GM21515 (cell line): ENCODE measurements around the gene ARFGAP3.

ENCODE experiments used
- ATAC-seq: cut with Tn5 transposase; IDR thresholded peaks from one replicate; pipeline ENCODE4 v1.9.1; 2021; ENCODE audit not compliant: unreplicated experiment

Gene ARFGAP3

GRCh38 chr22:42865536-42865935, 8.5 kb upstream of the ARFGAP3 start:
- ATAC-seq: no peak

DNA sequence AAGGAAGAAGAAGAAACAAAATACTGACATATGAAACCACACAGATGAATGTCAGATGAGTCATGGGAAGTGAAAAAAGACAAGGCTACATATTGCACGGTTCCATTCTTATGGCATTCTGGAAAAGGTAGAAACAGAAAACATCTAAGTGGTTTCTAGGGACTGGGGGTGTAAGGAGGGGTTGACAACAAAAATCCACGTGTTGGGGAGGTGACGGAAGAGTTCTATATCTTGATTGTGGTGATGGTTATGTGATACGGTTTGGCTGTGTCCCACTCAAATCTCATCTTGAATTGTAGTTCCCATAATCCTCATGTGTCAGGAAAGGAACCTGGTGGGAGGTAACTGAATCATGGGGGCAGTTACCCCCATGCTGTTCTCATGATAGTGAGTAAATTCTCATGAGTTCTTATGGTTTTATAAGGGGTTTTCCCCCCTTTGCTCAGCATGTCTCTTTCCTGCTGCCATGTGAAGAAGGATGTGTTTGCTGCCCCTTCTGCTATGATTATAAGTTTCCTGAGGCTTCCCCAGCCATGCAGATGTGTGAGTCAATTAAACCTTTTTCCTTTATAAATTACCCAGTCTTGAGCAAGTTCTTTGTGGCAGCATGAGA, 6.4 kb upstream of the ARFGAP3 start:
- no peak for ATAC-seq

DNA sequence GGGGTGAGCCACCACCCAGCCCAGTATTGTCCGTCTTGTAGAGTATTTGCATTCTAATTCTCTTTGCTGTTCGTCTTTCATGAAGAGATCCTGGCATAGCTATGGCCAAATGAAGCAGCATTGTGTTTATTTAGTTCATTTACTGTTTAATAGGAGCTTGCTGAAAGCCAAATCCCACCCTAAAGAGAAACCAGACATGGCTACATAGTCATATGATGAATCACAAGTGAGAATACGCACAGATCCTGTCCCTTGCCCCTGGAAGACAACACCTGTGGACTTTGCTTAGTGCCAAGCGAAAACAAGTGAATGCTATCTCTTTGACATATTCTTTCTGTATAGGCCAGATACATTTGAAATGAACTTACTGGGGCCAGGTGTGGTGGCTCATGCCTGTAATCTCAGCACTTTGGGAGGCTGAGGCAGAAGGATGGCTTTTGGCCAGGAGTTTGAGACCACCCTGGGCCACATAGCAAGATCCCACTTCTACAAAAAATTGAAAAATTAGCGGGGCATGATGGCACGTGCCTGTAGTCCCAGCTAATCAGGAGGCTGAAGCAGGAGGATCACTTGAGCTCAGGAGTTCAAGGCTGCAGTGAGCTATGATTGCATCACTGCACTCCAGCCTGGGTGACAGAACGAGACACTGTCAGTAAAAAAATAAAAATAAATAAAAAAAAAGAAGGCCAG, 5.1 kb upstream of the ARFGAP3 start:
- ATAC-seq: no peak

DNA sequence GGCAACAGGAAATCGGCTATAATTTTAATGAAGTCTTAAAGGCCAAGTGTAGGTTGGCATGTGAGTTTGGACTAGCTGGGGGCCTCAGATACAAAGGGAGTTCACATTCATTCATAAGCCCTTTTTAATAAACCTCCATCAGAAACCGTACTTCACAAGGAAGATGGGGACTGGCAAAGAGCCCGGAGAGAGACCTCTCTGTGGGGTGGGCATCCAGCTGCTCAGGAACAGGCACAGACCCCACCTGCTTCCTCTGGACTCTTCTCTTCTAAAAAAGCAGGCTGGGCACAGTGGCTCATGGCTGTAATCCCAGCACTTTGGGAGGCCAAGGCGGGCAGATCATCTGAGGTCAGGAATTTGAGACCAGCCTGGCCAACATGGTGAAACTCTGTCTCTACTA, 3.9 kb upstream of the ARFGAP3 start:
- ATAC-seq: no peak

DNA sequence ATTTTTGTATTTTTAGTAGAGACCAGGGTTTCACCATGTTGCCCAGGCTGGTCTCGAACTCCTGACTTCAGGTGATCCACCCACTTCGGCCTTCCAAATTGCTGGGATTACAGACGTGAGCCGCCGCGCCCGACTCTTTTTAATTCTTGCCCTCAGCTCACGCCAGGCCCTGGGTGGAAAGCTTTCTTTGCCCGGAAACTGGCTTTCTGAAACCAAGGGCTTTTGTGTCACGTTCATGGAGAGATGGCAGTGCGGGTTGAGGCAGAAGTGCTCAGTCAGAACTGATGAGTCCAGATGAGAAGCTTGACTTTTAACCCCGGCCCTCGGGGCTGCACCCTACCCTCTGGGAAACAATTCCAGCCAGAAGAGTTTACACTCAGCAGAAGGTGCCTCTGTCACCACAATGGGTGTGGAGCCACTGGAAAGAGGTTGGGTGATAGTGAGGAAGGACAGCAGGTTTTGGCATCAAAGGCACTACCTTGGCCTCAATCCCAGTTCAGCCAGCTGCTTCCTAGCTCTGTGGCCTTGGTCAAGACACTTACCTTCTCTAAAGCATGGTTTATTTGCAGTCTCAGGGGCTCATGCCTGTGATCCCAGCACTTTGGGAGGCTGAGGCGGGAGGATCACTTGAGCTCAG, 890 bp upstream of the ARFGAP3 start:
- no peak for ATAC-seq

DNA sequence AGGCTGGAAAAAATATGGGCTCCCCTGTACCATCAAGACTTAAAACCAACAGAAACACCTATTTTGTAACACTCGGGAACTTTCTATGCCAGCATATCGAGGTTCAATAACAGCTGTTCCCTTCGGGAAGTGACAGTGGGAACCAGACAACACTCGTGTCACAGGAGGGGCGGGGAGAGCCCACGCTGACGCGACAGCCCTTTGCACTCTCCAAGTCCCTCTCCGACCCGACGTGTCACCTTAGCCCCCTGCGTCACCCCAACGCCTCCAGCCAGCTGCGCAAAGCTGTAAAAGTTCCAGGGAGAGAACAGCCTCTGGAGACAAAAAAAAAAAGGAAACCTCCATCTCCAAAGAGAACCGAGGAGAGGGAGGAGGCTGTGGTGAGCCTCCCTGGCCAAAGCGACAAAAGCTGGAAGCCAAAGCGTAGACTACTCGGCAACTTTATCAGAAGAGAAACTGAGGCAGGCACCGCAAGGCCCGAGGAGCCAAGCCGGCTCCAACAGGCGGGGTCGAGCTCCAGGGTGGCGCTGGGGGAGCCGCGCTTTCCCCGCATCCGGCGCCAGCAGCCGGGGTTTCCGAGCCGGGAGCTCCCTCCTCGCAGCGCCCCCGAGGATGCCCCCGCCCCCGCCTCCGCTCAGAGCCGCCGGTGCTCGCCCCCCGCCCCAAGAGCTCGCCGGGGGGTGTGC, 751 bp downstream of the ARFGAP3 start:
- peak; percentile 22 for ATAC-seq

- ATAC-seq: no peak
These were observed 1.4 kb downstream of the ARFGAP3 start for GRCh38 chr22:42855721-42856120.

- ATAC-seq: no peak
These were observed 1.9 kb downstream of the ARFGAP3 start for GRCh38 chr22:42855211-42855610.

GRCh38 chr22:42848941-42849550, 8.0 kb downstream of the ARFGAP3 start:
- no peak for ATAC-seq

GRCh38 chr22:42847110-42847509, 10.0 kb downstream of the ARFGAP3 start:
- ATAC-seq: no peak

DNA sequence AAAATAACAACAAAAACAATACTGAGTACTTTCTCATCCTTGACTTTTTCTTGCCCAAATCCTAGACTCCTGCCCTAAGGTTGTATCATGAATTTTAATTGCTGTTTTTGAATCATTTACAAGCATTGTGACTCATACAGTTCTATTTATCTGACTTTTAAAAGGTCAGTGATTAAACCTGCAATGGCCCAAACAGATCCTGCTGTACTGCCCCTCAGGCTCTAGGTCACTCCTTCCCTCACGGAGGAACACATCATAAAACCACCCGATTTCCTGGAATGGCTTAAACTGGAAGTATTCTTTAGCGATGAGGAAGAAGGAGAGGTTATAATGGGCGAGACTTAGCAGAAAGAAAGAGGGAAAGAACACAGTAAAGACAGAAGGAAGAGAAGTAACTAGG, 12.3 kb downstream of the ARFGAP3 start:
- no peak for ATAC-seq

GRCh38 chr22:42842658-42843370, 14.3 kb downstream of the ARFGAP3 start:
- ATAC-seq: no peak

DNA sequence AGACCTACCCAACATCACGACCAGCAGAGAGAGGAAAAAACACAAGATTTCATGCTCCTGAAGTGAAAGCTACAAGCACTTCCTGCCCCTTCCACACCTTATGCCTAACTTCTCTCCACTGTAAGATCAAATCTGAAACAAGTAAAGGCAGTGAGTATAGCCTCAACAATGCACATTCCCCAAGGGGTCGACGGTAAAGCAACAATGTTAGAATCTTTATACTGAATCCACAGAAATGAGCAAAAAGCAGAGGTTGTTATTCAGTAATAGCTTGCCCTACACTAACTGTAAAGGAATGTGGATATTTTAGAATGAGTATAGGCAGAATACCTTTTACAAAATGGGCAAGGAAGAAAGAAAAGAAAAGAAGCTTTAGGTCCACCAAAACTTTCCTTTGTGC, 15.6 kb downstream of the ARFGAP3 start:
- no peak for ATAC-seq

DNA sequence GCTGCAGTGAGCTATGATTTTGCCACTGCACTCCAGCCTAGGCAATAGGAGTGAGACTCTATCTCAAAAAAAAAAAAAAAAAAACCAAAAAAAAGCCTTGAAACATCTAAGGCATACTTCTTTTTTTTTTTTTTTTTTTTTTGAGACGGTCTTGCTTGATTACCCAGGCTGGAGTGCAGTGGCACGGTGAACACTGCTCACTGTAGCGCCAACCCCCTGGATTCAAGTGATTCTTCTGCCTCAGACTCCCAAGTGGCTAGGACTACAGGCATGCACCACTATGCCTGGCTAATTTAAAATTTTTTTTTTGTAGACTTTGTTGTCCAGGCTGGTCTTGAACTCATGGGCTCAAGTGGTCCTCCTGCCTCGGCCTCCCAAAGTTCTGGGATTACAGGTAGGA, 19.5 kb downstream of the ARFGAP3 start:
- ATAC-seq: no peak

GRCh38 chr22:42836026-42836425, 21.0 kb downstream of the ARFGAP3 start:
- no peak for ATAC-seq

DNA sequence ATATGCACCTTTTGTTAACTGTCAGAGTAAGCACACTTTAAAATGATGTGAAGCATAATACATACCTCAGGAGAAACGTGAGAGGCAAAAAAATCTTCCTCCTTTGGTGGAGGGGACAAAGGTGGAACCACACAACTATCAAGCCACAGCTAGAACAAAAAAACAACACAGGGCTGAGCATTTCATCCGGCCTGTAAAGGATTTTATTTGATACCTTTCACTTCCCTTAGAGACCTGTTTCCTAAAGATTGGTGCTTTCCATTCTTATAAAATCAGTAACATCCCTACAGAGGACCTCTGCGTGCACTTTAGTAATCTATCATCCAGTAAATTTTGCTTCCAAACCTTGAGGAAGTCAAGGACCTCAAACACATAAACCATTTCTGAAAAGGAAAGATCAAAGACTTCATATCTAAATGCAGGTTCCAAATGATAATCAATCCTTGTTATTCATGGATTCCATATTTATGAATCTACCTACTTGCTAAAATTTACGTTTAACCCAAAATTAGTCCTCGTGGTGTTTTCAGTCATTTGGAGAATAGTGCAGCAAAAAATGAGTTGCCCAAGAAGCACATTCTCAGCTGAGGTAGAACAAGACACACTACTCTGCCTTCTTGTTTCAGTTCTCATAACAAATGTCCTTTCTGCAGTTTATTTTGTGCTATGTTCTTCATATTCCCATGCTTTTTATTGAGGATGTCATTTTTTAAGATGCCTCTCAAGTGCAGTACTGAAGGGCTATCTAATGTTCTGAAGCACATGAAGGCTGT, 22.7 kb downstream of the ARFGAP3 start:
- ATAC-seq: no peak

DNA sequence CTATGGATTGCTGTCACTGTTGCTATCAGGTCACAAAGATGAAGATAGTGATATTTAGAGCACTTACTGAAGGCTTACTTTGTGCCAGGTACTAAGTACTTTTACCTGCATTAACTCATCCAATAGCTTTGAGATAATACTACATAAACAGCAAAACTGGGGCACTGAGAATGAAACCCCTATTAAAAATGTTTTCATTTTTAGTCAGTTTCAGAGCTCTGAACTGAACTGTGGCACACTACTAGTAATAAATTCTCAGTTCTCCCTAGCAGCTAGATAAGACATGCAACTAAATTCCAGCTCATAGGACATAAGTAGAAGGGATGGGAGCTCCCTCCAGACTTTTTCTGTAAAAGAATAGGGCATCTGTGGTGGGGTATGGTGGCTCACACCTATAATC, 24.0 kb downstream of the ARFGAP3 start:
- ATAC-seq: no peak

DNA sequence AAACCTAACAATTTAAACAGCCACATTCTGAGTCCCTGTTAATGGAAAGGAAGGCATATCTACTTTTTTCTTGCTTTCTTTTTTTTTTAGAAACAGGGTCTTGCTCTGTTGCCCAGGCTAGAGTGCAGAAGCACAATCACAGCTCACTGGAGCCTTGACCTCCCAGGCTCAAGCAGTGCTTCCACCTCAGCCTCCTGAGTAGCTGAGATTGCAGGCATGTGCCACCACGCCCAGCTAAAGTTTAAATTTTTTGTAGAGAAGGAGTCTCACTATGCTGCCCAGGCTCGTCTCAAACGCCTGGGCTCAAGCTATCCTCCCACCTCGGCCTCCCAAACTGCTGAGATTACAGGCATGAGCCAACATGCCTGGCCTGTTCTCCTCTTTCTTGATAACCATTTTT, 25.4 kb downstream of the ARFGAP3 start:
- no peak for ATAC-seq

GRCh38 chr22:42830161-42830560, 26.9 kb downstream of the ARFGAP3 start:
- ATAC-seq: no peak

DNA sequence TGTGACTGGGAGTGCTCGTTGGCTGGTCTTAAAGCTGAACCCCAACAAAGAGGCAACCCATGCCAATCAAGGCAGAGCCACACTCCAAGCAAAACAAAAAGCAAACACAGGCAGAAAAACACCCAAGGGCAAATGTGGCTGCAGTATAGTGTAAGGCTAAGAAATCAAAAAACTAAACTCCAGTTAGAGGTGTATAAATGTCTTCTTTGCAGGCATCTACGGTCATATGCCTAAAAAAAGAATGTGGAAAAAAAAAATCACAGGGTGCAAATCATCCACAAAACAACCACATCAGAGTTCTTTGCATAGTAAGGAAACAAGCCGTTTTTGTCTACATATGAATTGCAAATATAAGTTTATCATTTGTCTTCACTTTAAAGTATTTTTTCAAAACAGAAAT, 27.8 kb downstream of the ARFGAP3 start:
- no peak for ATAC-seq
